Fibroblast of lung (primary cell): ENCODE data around the gene ODAD4.

Experiments used
- EZH2 ChIP-seq: IDR thresholded peaks from 2 replicates; pipeline ENCODE4 v1.5.1; 2012; ENCODE audit warnings: low read length, control low read depth, mild to moderate bottlenecking; ENCODE audit errors: missing control alignments
- TF ChIP-seq, protein P1 (sequence below), 2 donors: IDR thresholded peaks in 1 of 2; conservative IDR thresholded peaks in 1 of 2; 1 replicate in 1 of 2; 2 replicates in 1 of 2; pipeline ENCODE4 v1.5.1; 2011 to 2012; ENCODE audit warnings: low read length in 2 of 2, control low read depth in 1 of 2, inconsistent platforms in 1 of 2, low read depth in 1 of 2, mild to moderate bottlenecking in 1 of 2

DNA sequence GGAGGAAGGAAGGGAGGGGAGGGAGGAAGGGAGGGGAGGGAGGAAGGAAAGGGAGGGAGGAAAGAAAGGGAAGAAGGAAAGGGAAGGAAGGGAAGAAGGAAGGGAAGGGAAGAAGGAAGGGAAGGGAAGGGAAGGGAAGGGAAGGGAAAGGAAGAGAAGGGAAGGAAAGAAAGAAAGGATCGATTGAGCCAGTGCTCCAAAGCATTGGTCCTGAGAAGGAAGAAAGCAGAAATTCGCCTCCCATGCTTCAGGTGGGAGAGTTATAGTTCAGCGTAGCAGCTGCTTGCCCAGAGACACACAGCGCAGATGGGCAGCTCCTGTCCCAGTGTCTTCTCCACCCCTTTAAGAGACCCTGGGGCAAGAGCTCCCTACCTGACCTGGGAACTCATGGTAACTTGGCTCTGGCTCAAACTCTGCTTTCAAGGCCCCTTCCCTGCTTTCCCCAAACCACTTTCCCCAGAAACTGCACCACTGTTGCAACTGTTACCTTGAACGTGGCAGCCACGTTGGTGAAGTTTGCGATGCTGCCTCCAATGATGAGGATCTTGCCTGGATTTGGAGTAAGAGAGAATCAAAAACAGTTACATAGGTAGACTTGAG is 26.1 kb upstream of the ODAD4 start:
- TF ChIP-seq, protein P1, sequence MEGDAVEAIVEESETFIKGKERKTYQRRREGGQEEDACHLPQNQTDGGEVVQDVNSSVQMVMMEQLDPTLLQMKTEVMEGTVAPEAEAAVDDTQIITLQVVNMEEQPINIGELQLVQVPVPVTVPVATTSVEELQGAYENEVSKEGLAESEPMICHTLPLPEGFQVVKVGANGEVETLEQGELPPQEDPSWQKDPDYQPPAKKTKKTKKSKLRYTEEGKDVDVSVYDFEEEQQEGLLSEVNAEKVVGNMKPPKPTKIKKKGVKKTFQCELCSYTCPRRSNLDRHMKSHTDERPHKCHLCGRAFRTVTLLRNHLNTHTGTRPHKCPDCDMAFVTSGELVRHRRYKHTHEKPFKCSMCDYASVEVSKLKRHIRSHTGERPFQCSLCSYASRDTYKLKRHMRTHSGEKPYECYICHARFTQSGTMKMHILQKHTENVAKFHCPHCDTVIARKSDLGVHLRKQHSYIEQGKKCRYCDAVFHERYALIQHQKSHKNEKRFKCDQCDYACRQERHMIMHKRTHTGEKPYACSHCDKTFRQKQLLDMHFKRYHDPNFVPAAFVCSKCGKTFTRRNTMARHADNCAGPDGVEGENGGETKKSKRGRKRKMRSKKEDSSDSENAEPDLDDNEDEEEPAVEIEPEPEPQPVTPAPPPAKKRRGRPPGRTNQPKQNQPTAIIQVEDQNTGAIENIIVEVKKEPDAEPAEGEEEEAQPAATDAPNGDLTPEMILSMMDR (conservative IDR thresholded peaks at IDR 0.05 in 1 of 2, IDR thresholded peaks at IDR 0.05 in 1 of 2; ENCODE audit: low read depth in 1 of 2, low read length in 2 of 2) = no peak
- TF ChIP-seq EZH2 = no peak
